ENCODE results near the gene SPPL2B.

DNA sequence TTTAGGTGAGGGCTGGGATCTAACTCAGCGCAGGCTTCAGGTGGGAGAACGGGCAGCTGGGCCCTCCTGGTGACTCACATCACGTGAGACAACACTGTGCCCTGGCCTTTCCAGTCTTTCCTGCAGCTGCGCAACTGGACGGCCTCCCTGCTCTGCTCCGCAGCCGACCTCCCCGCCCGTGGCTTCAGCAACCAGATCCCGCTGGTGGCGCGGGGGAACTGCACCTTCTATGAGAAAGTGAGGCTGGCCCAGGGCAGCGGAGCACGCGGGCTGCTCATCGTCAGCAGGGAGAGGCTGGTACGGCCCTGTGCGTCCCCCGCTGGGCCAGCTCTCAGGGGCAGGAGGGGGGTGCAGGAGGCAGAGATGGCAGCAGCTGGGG is 8.8 kb downstream of the SPPL2B start:
- TF ChIP-seq, protein P1, sequence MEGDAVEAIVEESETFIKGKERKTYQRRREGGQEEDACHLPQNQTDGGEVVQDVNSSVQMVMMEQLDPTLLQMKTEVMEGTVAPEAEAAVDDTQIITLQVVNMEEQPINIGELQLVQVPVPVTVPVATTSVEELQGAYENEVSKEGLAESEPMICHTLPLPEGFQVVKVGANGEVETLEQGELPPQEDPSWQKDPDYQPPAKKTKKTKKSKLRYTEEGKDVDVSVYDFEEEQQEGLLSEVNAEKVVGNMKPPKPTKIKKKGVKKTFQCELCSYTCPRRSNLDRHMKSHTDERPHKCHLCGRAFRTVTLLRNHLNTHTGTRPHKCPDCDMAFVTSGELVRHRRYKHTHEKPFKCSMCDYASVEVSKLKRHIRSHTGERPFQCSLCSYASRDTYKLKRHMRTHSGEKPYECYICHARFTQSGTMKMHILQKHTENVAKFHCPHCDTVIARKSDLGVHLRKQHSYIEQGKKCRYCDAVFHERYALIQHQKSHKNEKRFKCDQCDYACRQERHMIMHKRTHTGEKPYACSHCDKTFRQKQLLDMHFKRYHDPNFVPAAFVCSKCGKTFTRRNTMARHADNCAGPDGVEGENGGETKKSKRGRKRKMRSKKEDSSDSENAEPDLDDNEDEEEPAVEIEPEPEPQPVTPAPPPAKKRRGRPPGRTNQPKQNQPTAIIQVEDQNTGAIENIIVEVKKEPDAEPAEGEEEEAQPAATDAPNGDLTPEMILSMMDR (IDR thresholded peaks at IDR 0.05; ENCODE audit: low read depth, low read length, missing input control) = no peak
- TF ChIP-seq RXRA (IDR thresholded peaks at IDR 0.05) (no peak), JUND (IDR thresholded peaks at IDR 0.05) (no peak), TAF1 (conservative IDR thresholded peaks at IDR 0.05) (no peak), HNF4A (conservative IDR thresholded peaks at IDR 0.05) (no peak), FOXA1 (IDR thresholded peaks at IDR 0.05) (no peak), SP1 (IDR thresholded peaks at IDR 0.05) (no peak), RAD21 (IDR thresholded peaks at IDR 0.05) (no peak)

Measured in liver (tissue), 3 donors.